HUDEP-2 (cell line): ENCODE measurements around the gene GCC2.
"Not testable (repeated sequence)": the region's sequence is repeated elsewhere in the genome, so short reads cannot be mapped to it uniquely, and the experiment has no call there.

Experiments used
- DNase-seq, 76 experiments: peaks; one replicate each; lab custom pipeline; 2025; ENCODE audit not compliant: unreplicated experiment in 76 of 76; lab: John Stamatoyannopoulos, UW

GCC2 gene

DNA sequence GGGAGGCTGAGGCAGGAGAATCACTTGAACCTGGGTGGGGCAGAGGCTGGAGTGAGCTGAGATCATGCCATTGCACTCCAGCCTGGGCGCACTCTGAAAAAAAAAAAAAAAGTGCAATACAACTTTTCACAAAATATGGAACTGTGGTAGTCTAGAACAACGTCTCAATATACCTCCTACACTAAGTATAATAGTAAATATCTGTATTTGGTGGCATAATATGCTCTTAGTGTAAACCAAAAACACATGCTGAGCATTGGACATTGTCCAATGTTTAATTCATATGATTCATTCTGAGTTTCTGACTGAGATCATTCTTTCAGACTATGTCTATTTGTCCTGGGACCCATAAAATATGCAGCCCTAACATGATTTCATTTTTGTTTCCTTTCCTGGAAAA, 65.5 kb downstream of the GCC2 start:
- DNase-seq = not testable (repeated sequence)

DNA sequence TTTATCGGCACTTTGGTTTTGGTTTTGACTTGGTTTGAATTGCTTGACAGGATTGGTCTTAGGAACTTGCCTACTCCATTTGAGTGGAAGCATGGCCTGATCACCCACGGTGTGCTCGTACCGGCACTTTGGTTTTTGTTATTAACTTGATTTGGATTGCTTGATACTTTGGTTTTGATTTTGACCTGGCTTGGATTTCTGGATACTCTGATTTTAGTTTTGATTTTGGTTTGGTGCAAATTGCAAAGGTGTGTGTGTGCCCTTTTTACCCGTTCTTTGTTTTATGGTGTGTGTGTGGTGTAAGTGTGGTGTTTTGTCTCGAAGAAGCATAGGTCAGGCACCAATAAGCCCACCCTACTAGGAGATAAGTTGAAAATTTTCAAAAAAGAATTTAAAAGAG, 75.7 kb downstream of the GCC2 start:
- not testable (repeated sequence) for DNase-seq

DNA sequence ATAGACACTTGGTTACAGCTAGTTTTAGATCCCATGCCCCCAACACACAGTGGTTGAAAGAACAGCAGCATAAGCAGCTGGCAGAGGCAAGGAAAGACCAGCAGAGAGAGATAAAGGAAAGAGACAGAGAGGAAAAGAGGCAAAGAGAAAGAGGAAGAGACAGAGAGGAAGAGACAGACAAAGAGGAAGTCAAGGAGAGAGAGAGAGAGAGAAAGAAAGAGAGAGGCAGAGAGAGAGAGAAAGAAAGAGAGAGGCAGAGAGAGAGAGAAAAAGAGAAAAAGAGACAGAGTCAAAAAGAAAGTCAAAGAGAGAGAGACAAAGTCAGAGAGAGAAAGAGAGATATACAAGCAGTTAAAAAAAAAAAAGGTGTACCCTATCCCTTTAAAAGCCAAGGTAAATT, 76.3 kb downstream of the GCC2 start:
- DNase-seq = not testable (repeated sequence)

GRCh38 chr2:108531674-108532055, 82.7 kb downstream of the GCC2 start:
- no peak for DNase-seq

GRCh38 chr2:108533832-108534583, 85.0 kb downstream of the GCC2 start, which contains the start of gene LIMS1:
Gene LIMS1, plus strand, starts transcription at chr2:108534470. Its CDS starts 93 bp downstream, at chr2:108534563.
- DNase-seq = peak in 75 of 76 experiments; percentile 16 to 92 (median 80)

- DNase-seq = peak in 13 of 76 experiments; percentile 5 to 55 (median 21)
Observed at GRCh38 chr2:108534584-108535356, 85.8 kb downstream of the GCC2 start.

GRCh38 chr2:108535357-108535631, 86.3 kb downstream of the GCC2 start:
- no peak for DNase-seq

GRCh38 chr2:108536133-108536780, 87.3 kb downstream of the GCC2 start:
- DNase-seq = no peak

GRCh38 chr2:108536911-108537310, 87.9 kb downstream of the GCC2 start:
- no peak for DNase-seq

GRCh38 chr2:108538000-108538625, 89.1 kb downstream of the GCC2 start:
- no peak for DNase-seq

DNA sequence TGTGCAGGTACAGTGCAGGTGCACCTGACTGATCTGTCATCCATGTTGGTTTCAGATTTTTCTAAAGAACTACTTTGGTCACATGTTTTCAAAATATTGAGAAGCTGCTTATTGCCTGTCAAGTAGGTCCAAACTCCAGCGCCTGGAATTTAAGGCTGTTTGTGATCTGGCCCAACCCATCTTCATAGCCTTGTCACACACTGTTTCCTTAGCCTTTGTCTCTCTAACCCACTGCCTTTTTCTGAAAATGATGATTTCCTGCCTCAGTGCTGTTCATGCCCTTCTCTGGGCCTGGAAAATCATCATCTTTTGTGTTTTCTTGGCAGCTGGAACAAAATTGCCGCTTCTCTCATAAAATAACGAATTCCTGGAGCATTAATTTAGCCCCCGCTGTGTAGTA, 92.4 kb downstream of the GCC2 start:
- DNase-seq = no peak

GRCh38 chr2:108542071-108542470, 93.1 kb downstream of the GCC2 start:
- no peak for DNase-seq

GRCh38 chr2:108547606-108548005, 98.6 kb downstream of the GCC2 start:
- DNase-seq = no peak

GRCh38 chr2:108548208-108549003, 99.4 kb downstream of the GCC2 start:
- DNase-seq = no peak

GRCh38 chr2:108552566-108552965, 103.6 kb downstream of the GCC2 start:
- no peak for DNase-seq

GRCh38 chr2:108553209-108553919, 104.4 kb downstream of the GCC2 start:
- DNase-seq = no peak

GRCh38 chr2:108554528-108554927, 105.5 kb downstream of the GCC2 start:
- no peak for DNase-seq

GRCh38 chr2:108555572-108555971, 106.6 kb downstream of the GCC2 start:
- DNase-seq = no peak

DNA sequence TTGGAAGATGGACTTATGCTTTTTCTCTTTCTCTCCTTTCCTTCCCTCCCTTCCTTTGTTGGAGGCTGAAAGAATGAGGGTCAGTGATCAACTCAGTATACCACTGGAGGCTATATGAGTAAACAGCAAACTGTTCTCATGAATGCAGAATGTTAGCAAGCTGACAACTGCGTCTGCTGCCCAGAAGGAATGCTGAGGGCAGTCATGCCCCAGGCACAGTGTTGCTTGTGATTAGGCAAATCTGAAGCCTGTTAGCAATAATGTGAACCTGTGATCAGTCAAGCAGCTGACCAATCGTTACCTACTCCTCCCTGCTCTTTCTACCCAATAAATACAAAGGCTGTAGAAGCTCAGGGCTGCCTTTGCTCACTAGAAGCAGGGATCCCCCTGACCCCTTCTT, 107.6 kb downstream of the GCC2 start:
- not testable (repeated sequence) for DNase-seq
